IMR-90 (cell line): ENCODE measurements around the gene RPL41. TPM values are rescaled to one million over a fixed set of nuclear protein-coding genes. Genes with fewer than 3 reads are reported as not detected.

Experiments
- ATAC-seq: fragments of 200-7000 bp; cut with Tn5 transposase; 2 replicates; pipeline ENCODE4 v1.9.1; 2020; ENCODE audit warnings: low read depth, mild to moderate bottlenecking, moderate library complexity
- BruUV-seq: library from RNA; stranded (reverse); fragments of 400-500 nt; replicated peaks from 2 replicates; lab custom pipeline; 2021; lab: Mats Ljungman, UMichigan
- CTCF ChIA-PET: fragments of 300-600 bp; formaldehyde crosslinking; extraction: SDS; loops from one replicate; lab custom pipeline; 2021; ENCODE audit warnings: antibody characterized with exemption; lab: Yijun Ruan, JAX
- POLR2A ChIA-PET: fragments of 300-600 bp; sonication (Branson Sonifier 250); formaldehyde crosslinking; loops from one replicate; lab custom pipeline; 2022; ENCODE audit warnings: antibody characterized with exemption; ENCODE audit not compliant: unreplicated experiment; lab: Charles Lee
- DNase-seq: peaks from one replicate; pipeline ENCODE4 v3.0.0; 2013
- H2AFZ ChIP-seq: replicated peaks from 2 replicates; pipeline ENCODE3; 2013; ENCODE audit warnings: low read length, mild to moderate bottlenecking; ENCODE audit not compliant: poor library complexity
- H2AK5ac ChIP-seq: 2 replicates; pipeline ENCODE4 v1.6.1; 2013; ENCODE audit warnings: low read depth, low read length, inconsistent platforms
- H2AK9ac ChIP-seq: replicated peaks from 2 replicates; pipeline ENCODE3; 2013; ENCODE audit warnings: mild to moderate bottlenecking, low read depth, low read length, moderate library complexity; ENCODE audit not compliant: poor library complexity
- H2BK120ac ChIP-seq: 2 replicates; pipeline ENCODE4 v1.6.1; 2013; ENCODE audit warnings: low read depth, low read length, inconsistent platforms
- H2BK15ac ChIP-seq: 3 replicates; pipeline ENCODE4 v1.6.1; 2013; ENCODE audit warnings: low read depth, low read length, inconsistent platforms
- H2BK20ac ChIP-seq: 2 replicates; pipeline ENCODE4 v1.6.1; 2013; ENCODE audit warnings: low read depth, mild to moderate bottlenecking, inconsistent platforms, low read length, moderate library complexity
- H2BK5ac ChIP-seq: 2 replicates; pipeline ENCODE4 v1.6.1; 2013; ENCODE audit warnings: mild to moderate bottlenecking, low read depth, low read length, inconsistent platforms; ENCODE audit not compliant: poor library complexity, severe bottlenecking
- H3K14ac ChIP-seq: replicated peaks from 2 replicates; pipeline ENCODE4 v1.6.1; 2013; ENCODE audit warnings: low read depth, low read length, inconsistent platforms
- H3K18ac ChIP-seq: 2 replicates; pipeline ENCODE4 v1.6.1; 2013; ENCODE audit warnings: low read depth, low read length, control low read depth
- H3K23ac ChIP-seq: 2 replicates; pipeline ENCODE4 v1.6.1; 2013; ENCODE audit warnings: low read depth, low read length, inconsistent platforms
- H3K27ac ChIP-seq: 2 replicates; pipeline ENCODE4 v1.5.1; 2013; ENCODE audit warnings: mild to moderate bottlenecking, control low read depth, low read length; ENCODE audit not compliant: insufficient read depth
- H3K27me3 ChIP-seq: 2 replicates; pipeline ENCODE4 v1.6.1; 2013; ENCODE audit warnings: low read length; ENCODE audit not compliant: control insufficient read depth, insufficient read depth
- H3K36me3 ChIP-seq: 2 replicates; pipeline ENCODE4 v1.6.1; 2013; ENCODE audit warnings: low read length, mixed read lengths; ENCODE audit not compliant: control insufficient read depth, insufficient read depth
- H3K4ac ChIP-seq: 2 replicates; pipeline ENCODE4 v1.6.1; 2013; ENCODE audit warnings: low read depth, low read length, inconsistent platforms
- H3K4me1 ChIP-seq: 2 replicates; pipeline ENCODE4 v1.6.1; 2013; ENCODE audit warnings: low read length, mixed read lengths; ENCODE audit not compliant: control insufficient read depth, insufficient read depth
- H3K4me2 ChIP-seq: 2 replicates; pipeline ENCODE4 v1.6.1; 2013; ENCODE audit warnings: low read depth, mild to moderate bottlenecking, control low read depth, low read length, moderate library complexity
- H3K4me3 ChIP-seq: 2 replicates; pipeline ENCODE4 v1.5.1; 2013; ENCODE audit warnings: low read depth, mild to moderate bottlenecking, control low read depth, low read length, moderate library complexity; ENCODE audit not compliant: insufficient read depth
- H3K56ac ChIP-seq: 2 replicates; pipeline ENCODE4 v1.6.1; 2013; ENCODE audit warnings: low read length, inconsistent platforms; ENCODE audit not compliant: insufficient read depth; ENCODE audit errors: extremely low read depth
- H3K79me1 ChIP-seq, 2 experiments: 2 replicates each; pipeline ENCODE4 v1.6.1; 2013; ENCODE audit warnings: low read length in 2 of 2, inconsistent platforms in 1 of 2, low read depth in 1 of 2
- H3K9ac ChIP-seq: 2 replicates; pipeline ENCODE4 v1.6.1; 2013; ENCODE audit warnings: low read depth, low read length, control low read depth
- H3K9me1 ChIP-seq: 2 replicates; pipeline ENCODE4 v1.6.1; 2013; ENCODE audit warnings: low read length, inconsistent platforms; ENCODE audit not compliant: insufficient read depth
- H3K9me3 ChIP-seq: 2 replicates; pipeline ENCODE4 v1.6.1; 2013; ENCODE audit warnings: low read length; ENCODE audit not compliant: control insufficient read depth, insufficient read depth
- H4K20me1 ChIP-seq: 2 replicates; pipeline ENCODE4 v1.6.1; 2013; ENCODE audit warnings: low read length, inconsistent platforms; ENCODE audit not compliant: insufficient read depth
- H4K5ac ChIP-seq: 2 replicates; pipeline ENCODE4 v1.6.1; 2013; ENCODE audit warnings: mild to moderate bottlenecking, low read depth, low read length, control low read depth
- H4K8ac ChIP-seq, 2 experiments: 2 replicates each; pipeline ENCODE4 v1.6.1; 2013; ENCODE audit warnings: low read depth in 2 of 2, low read length in 2 of 2, control low read depth in 1 of 2, inconsistent platforms in 1 of 2
- H4K91ac ChIP-seq: 2 replicates; pipeline ENCODE4 v1.6.1; 2013; ENCODE audit warnings: low read depth, low read length, inconsistent platforms; ENCODE audit not compliant: insufficient read depth
- MAFK ChIP-seq: IDR thresholded peaks from 2 replicates; pipeline ENCODE4 v1.6.1; 2012; ENCODE audit warnings: low read depth, low read length, improper control_type of control experiment
- RFX5 ChIP-seq: IDR thresholded peaks from 2 replicates; pipeline ENCODE4 v1.8.0; 2012; ENCODE audit warnings: low read depth, mild to moderate bottlenecking, low read length, moderate library complexity
- WGBS, 2 experiments: methylation state at CpG; one replicate each; pipeline versions ENCODE4 v1.1.5 to v1.1.7; 2013; ENCODE audit warnings: missing lambda C conversion rate in 2 of 2; ENCODE audit not compliant: insufficient read length in 1 of 2; ENCODE audit errors: extremely low coverage in 2 of 2; 5-methylcytosine and 5-hydroxymethylcytosine counted together
- dilution Hi-C: fragments of 300-500 bp; cut with HindIII; formaldehyde crosslinking; loops from one replicate; pipeline ENCODE4 v1.14.3; 2018; ENCODE audit warnings: low sequenced_read_pairs; ENCODE audit not compliant: unreplicated experiment
- in situ Hi-C: fragments of 300-500 bp; cut with MboI; formaldehyde crosslinking; loops from 3 replicates; pipeline ENCODE4 v1.14.3; 2019; ENCODE audit warnings: low sequenced_read_pairs, inconsistent platforms, mixed read lengths
- intact Hi-C: fragments of 100-400 bp; cut with micrococcal nuclease; formaldehyde crosslinking; loops from 2 replicates; pipeline ENCODE4 v1.10.0; 2022
- polyA plus RNA-seq, 3 experiments: library from polyadenylated mRNA; depleted of rRNA; stranded (reverse); fragments of >200 nt; gene quantifications; 2 replicates each; pipeline ENCODE4 v1.2.3, GENCODE V29; 2012; ENCODE audit warnings: low replicate concordance in 1 of 3
- total RNA-seq: library from RNA; depleted of rRNA; stranded (reverse); fragments of >200 nt; gene quantifications from 2 replicates; pipeline ENCODE4 v1.2.3, GENCODE V29; 2012

The RPL41 gene
- total and polyA plus RNA-seq, 2 of the 4 experiments (the other 2 are of a cell fraction): 1,119 to 9,394 TPM

GRCh38 chr12:56126732-56127239, 10.4 kb downstream of the RPL41 start:
- ChIA-PET POLR2A (interaction anchor here (1.9 kb wide), 1 partner anchor 9 kb away, joined by 5 read pairs; the partner anchor contains the start of gene ZC3H10), CTCF (interaction anchor here (0.7 to 1.3 kb wide), 4 partner anchors 9 to 62 kb away, joined by 3 to 4 read pairs (median 4); partner anchors contain the start of genes PA2G4, SMARCC2 and ZC3H10)
- Histone ChIP-seq H4K8ac (peak overlapping the region; percentile 8 to 72; a peak in 2 of 4 replicates), H2BK5ac (peak overlapping the region; percentile 39), H3K14ac (peak overlapping the region; percentile 40; the same call in 1 of the 2 replicates), H3K27ac (0 out of 2 replicates have a peak overlapping the region, but pooled peaks have one; percentile 20), H3K9me1 (no peaks in the 10 kb centered on the region), H3K9ac (peak overlapping the region; percentile 28; the same call in 1 of the 2 replicates), H3K4me2 (peak overlapping the region; percentile 75), H3K4me1 (peaks cover 6% of the 10 kb centered on the region; the same call in 1 of the 2 replicates), H2BK20ac (no peak overlapping the region), H2BK15ac (peak overlapping the region; percentile 31; the same call in 1 of the 3 replicates), H3K27me3 (no peaks in the 10 kb centered on the region), H3K36me3 (peaks cover 15% of the 10 kb centered on the region), H3K23ac (peak overlapping the region; percentile 60; the same call in 1 of the 2 replicates), H4K20me1 (no peaks in the 10 kb centered on the region), H2AFZ (no peak overlapping the region), H3K56ac (no peak overlapping the region), H3K9me3 (no peaks in the 10 kb centered on the region), H3K4ac (peak overlapping the region; percentile 71), H3K79me1 (peaks cover 40 to 73% of the 10 kb centered on the region in 2 experiments), H2AK5ac (peak overlapping the region; percentile 97; the same call in 1 of the 2 replicates), H3K18ac (no peak overlapping the region), H4K5ac (peak overlapping the region; percentile 39; the same call in 1 of the 2 replicates), H4K91ac (peak overlapping the region; percentile 52; the same call in 1 of the 2 replicates), H2BK120ac (0 out of 2 replicates have a peak overlapping the region, but pooled peaks have one; percentile 37), H2AK9ac (peak overlapping the region; percentile 86), H3K4me3 (no peak overlapping the region)
- dilution Hi-C loops: no loop called here
- TF ChIP-seq MAFK (no peak), RFX5 (no peak)
- intact Hi-C loops: loop anchor here (2.0 kb wide), 2 partner anchors 32 to 62 kb away; partner anchors contain the start of genes MYL6 and SMARCC2
- in situ Hi-C loops: loop anchor here (5.0 kb wide), 1 partner anchor 61 kb away; the partner anchor contains the start of gene SMARCC2
- ATAC-seq: no peak
- no peak for DNase-seq
- BruUV-seq: no TSS peak
- WGBS, 2 experiments: 75% methylated on average over 2 of the region's 3 CpGs; no CpG with 5 or more reads in 1 of the 2 experiments
